Keratinocyte (primary cell): Measurements from ENCODE around the gene NOS1AP. TPM values are rescaled to one million over a fixed set of nuclear protein-coding genes. Genes with fewer than 3 reads are reported as not detected.

Experiments used
- DNase-seq: peaks from one replicate; pipeline ENCODE4 v3.0.0-alpha.2; 2011; ENCODE audit warnings: low read depth, missing footprints, low spot score
- FAIRE-seq: peaks from 2 replicates; lab custom pipeline; 2011; peaks lifted over from hg19 to GRCh38; lab: Jason Lieb, UNC
- H2AFZ ChIP-seq: 2 replicates; pipeline ENCODE4 v1.6.0; 2012; ENCODE audit warnings: low read length, control low read depth, inconsistent platforms; ENCODE audit not compliant: control insufficient read depth
- H3K27ac ChIP-seq: 2 replicates; pipeline ENCODE4 v1.5.1; 2011; ENCODE audit warnings: low read length; ENCODE audit not compliant: control insufficient read depth, insufficient read depth
- H3K27me3 ChIP-seq: 3 replicates; pipeline ENCODE4 v1.6.0; 2011; ENCODE audit warnings: low read length; ENCODE audit not compliant: control insufficient read depth, insufficient read depth; ENCODE audit errors: extremely low read depth
- H3K36me3 ChIP-seq, 2 experiments: 2 replicates in 1 of 2; 3 replicates in 1 of 2; pipeline ENCODE4 v1.5.1; 2011; ENCODE audit warnings: low read length in 2 of 2, mild to moderate bottlenecking in 1 of 2; ENCODE audit not compliant: control insufficient read depth in 2 of 2, insufficient read depth in 2 of 2; ENCODE audit errors: extremely low read depth in 1 of 2
- H3K4me1 ChIP-seq: 3 replicates; pipeline ENCODE4 v1.5.1; 2011; ENCODE audit warnings: low read length; ENCODE audit not compliant: control insufficient read depth, insufficient read depth; ENCODE audit errors: extremely low read depth
- H3K4me2 ChIP-seq: 3 replicates; pipeline ENCODE4 v1.6.0; 2011; ENCODE audit warnings: low read depth, low read length; ENCODE audit not compliant: control insufficient read depth, insufficient read depth; ENCODE audit errors: extremely low read depth
- H3K4me3 ChIP-seq, 3 experiments: fragments of 200-600 bp in 1 of 3; sonication (generic) in 1 of 3; 2 replicates in 2 of 3; 3 replicates in 1 of 3; pipeline ENCODE4 v1.5.1; 2011 to 2016; ENCODE audit warnings: low read length in 3 of 3, mild to moderate bottlenecking in 3 of 3, control low read depth in 2 of 3, inconsistent platforms in 1 of 3, low read depth in 1 of 3, mixed read lengths in 1 of 3, mixed run types in 1 of 3, moderate library complexity in 1 of 3; ENCODE audit not compliant: control insufficient read depth in 2 of 3, insufficient read depth in 2 of 3; ENCODE audit errors: extremely low read depth in 1 of 3
- H3K79me2 ChIP-seq: 2 replicates; pipeline ENCODE4 v1.6.0; 2012; ENCODE audit warnings: low read length; ENCODE audit not compliant: control insufficient read depth, insufficient read depth
- H3K9ac ChIP-seq: 3 replicates; pipeline ENCODE4 v1.6.0; 2011; ENCODE audit warnings: low read length; ENCODE audit not compliant: control insufficient read depth, insufficient read depth; ENCODE audit errors: extremely low read depth
- H3K9me1 ChIP-seq: 3 replicates; pipeline ENCODE4 v1.6.0; 2011; ENCODE audit warnings: low read length; ENCODE audit not compliant: control insufficient read depth, insufficient read depth; ENCODE audit errors: extremely low read depth
- H3K9me3 ChIP-seq: 2 replicates; pipeline ENCODE4 v1.5.1; 2012; ENCODE audit warnings: low read depth, low read length; ENCODE audit not compliant: control insufficient read depth
- H4K20me1 ChIP-seq: 3 replicates; pipeline ENCODE4 v1.6.0; 2011; ENCODE audit warnings: low read length; ENCODE audit not compliant: control insufficient read depth, insufficient read depth; ENCODE audit errors: extremely low read depth
- EZH2 ChIP-seq: IDR thresholded peaks from one replicate; pipeline ENCODE4 v1.6.1; 2012; ENCODE audit warnings: inconsistent platforms, mild to moderate bottlenecking, low read length, moderate library complexity
- dilution Hi-C: fragments of 300-500 bp; cut with MboI; formaldehyde crosslinking; loops from one replicate; pipeline ENCODE4 v1.7.0; 2020; ENCODE audit warnings: low sequenced_read_pairs; ENCODE audit not compliant: extremely low pct_ligation_motif_present
- polyA plus RNA-seq, 5 experiments: library from polyadenylated mRNA; depleted of rRNA in 3 of 5; stranded (reverse) in 3 of 5; stranded (forward) in 1 of 5; unstranded in 1 of 5; fragments of >200 nt; gene quantifications; 1 replicate in 1 of 5; 2 replicates in 3 of 5; 3 replicates in 1 of 5; pipeline versions ENCODE4 v1.2.1 to v1.2.3, GENCODE V29; 2011 to 2012; ENCODE audit warnings: missing spikeins in 2 of 5, low read depth in 1 of 5, low replicate concordance in 1 of 5
- TF ChIP-seq, protein P1 (sequence below), 3 experiments: IDR thresholded peaks in 1 of 3; conservative IDR thresholded peaks in 1 of 3; optimal IDR thresholded peaks in 1 of 3; 2 replicates in 2 of 3; 3 replicates in 1 of 3; pipeline versions ENCODE3 to v1.5.1; 2011; ENCODE audit warnings: low read length in 3 of 3, mild to moderate bottlenecking in 3 of 3, moderate library complexity in 2 of 3, control low read depth in 1 of 3, inconsistent platforms in 1 of 3; ENCODE audit not compliant: insufficient read depth in 2 of 3; ENCODE audit errors: extremely low read depth in 1 of 3

Gene NOS1AP
- polyA plus RNA-seq, 1 donor (not counting 4 experiments of a cell fraction or from before 2014, with no cell fraction given): not detected

DNA sequence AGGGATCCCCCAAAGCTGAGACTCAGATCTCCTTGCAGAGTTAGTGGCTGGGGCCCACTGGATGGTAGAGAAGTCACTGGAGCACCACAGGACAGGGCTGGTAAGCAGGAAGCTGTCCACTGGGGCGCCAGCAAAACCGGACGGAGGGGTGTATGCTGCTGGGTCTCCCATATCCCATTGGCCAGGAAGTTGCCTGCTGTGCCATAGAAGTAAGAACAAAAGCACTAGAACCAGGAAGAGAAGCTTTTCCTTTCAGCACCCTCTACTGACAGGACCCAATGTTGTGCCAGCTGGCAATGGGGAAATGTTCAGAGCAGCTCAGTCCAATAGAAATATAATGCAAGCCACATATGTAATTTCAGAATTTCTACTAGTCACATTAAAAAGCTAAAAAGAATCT lies 160.6 kb downstream of the NOS1AP start:
- Histone ChIP-seq H3K36me3 (no peaks in the 10 kb centered on the region), H3K4me2 (no peak overlapping the region), H4K20me1 (no peaks in the 10 kb centered on the region), H3K9me3 (no peaks in the 10 kb centered on the region), H3K79me2 (no peaks in the 10 kb centered on the region), H2AFZ (no peak overlapping the region), H3K4me1 (no peaks in the 10 kb centered on the region), H3K27ac (no peak overlapping the region), H3K9ac (no peak overlapping the region), H3K27me3 (peaks cover 4% of the 10 kb centered on the region), H3K9me1 (no peaks in the 10 kb centered on the region), H3K4me3 (no peak overlapping the region)
- TF ChIP-seq, protein P1, sequence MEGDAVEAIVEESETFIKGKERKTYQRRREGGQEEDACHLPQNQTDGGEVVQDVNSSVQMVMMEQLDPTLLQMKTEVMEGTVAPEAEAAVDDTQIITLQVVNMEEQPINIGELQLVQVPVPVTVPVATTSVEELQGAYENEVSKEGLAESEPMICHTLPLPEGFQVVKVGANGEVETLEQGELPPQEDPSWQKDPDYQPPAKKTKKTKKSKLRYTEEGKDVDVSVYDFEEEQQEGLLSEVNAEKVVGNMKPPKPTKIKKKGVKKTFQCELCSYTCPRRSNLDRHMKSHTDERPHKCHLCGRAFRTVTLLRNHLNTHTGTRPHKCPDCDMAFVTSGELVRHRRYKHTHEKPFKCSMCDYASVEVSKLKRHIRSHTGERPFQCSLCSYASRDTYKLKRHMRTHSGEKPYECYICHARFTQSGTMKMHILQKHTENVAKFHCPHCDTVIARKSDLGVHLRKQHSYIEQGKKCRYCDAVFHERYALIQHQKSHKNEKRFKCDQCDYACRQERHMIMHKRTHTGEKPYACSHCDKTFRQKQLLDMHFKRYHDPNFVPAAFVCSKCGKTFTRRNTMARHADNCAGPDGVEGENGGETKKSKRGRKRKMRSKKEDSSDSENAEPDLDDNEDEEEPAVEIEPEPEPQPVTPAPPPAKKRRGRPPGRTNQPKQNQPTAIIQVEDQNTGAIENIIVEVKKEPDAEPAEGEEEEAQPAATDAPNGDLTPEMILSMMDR (optimal IDR thresholded peaks at IDR 0.05 in 1 of 3, IDR thresholded peaks at IDR 0.05 in 1 of 3, conservative IDR thresholded peaks at IDR 0.05 in 1 of 3; ENCODE audit: extremely low read depth in 1 of 3, insufficient read depth in 2 of 3, low read length in 3 of 3): peak in 2 of 3 experiments; percentile 29 to 52
- no peak for TF ChIP-seq EZH2
- DNase-seq (no peak), FAIRE-seq (no peak)
- dilution Hi-C loops: no loop called here

DNA sequence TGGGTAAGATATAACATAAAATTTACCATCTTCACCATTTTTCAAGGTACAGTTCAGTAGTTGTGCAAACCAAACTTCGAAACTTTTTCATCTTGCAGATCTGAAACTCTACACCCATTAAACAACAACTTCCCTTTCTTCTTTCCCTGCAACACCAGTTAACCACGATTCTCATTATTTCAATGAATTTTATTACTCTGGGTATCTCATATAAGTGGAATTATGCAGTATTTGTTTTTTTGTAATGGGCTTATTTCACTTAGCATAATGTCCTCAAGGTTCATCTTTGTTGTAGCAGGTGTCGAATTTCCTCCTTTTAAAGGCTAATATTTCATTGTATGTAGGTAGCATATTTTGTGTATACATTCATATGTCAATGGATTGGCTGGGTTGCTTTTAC lies 161.0 kb downstream of the NOS1AP start:
- dilution Hi-C loops: no loop called here
- FAIRE-seq: no peak
- no peak for TF ChIP-seq EZH2
- TF ChIP-seq, protein P1 (optimal IDR thresholded peaks at IDR 0.05 in 1 of 3, IDR thresholded peaks at IDR 0.05 in 1 of 3, conservative IDR thresholded peaks at IDR 0.05 in 1 of 3; ENCODE audit: extremely low read depth in 1 of 3, insufficient read depth in 2 of 3, low read length in 3 of 3): no peak
- H3K79me2 ChIP-seq: no peaks in the 10 kb centered on the region
- H3K27me3 ChIP-seq: peaks cover 4% of the 10 kb centered on the region
- H3K9me3 ChIP-seq: no peaks in the 10 kb centered on the region
- no peak overlapping the region for H2AFZ ChIP-seq
- no peaks in the 10 kb centered on the region for H4K20me1 ChIP-seq
- H3K4me3 ChIP-seq: no peak overlapping the region
- no peak overlapping the region for H3K27ac ChIP-seq
- no peak overlapping the region for H3K9ac ChIP-seq
- no peak overlapping the region for H3K4me2 ChIP-seq
- DNase-seq: no peak
- no peaks in the 10 kb centered on the region for H3K4me1 ChIP-seq
- H3K9me1 ChIP-seq: no peaks in the 10 kb centered on the region
- no peaks in the 10 kb centered on the region for H3K36me3 ChIP-seq
